ENCODE results near the gene KCNMA1.
A peak's percentile ranks its signal among the peaks of the same experiment; 100 is the strongest.
"Not testable (repeated sequence)": the region's sequence is repeated elsewhere in the genome, so short reads cannot be mapped to it uniquely, and the experiment has no call there.

The KCNMA1 gene

GRCh38 chr10:77661674-77662073 lies 24.1 kb upstream of the KCNMA1 start:
- DNase-seq: no peak

- DNase-seq: no peak
Measured at GRCh38 chr10:77661100-77661499, 23.5 kb upstream of the KCNMA1 start.

GRCh38 chr10:77659046-77659670 lies 21.6 kb upstream of the KCNMA1 start:
- DNase-seq: not testable (repeated sequence)

GRCh38 chr10:77653210-77653609 lies 15.6 kb upstream of the KCNMA1 start:
- DNase-seq: no peak

- no peak for DNase-seq
Measured at GRCh38 chr10:77649333-77650331, 12.0 kb upstream of the KCNMA1 start.

- no peak for DNase-seq
Measured at GRCh38 chr10:77648472-77648871, 10.9 kb upstream of the KCNMA1 start.

GRCh38 chr10:77647543-77648293 lies 10.1 kb upstream of the KCNMA1 start:
- DNase-seq: no peak

GRCh38 chr10:77644557-77645243 lies 7.1 kb upstream of the KCNMA1 start:
- DNase-seq: peak; percentile 36

- DNase-seq: peak; percentile 75
Measured at GRCh38 chr10:77643795-77644468, 6.3 kb upstream of the KCNMA1 start.

- DNase-seq: peak; percentile 86
Measured at GRCh38 chr10:77641788-77642397, 4.3 kb upstream of the KCNMA1 start.

- no peak for DNase-seq
Measured at GRCh38 chr10:77641344-77641743, 3.7 kb upstream of the KCNMA1 start.

GRCh38 chr10:77640167-77640566 lies 2.6 kb upstream of the KCNMA1 start:
- DNase-seq: no peak

- DNase-seq: no peak
Measured at GRCh38 chr10:77639756-77640155, 2.1 kb upstream of the KCNMA1 start.

- peak; percentile 58 for DNase-seq
Measured at GRCh38 chr10:77638321-77639101, 903 bp upstream of the KCNMA1 start.

GRCh38 chr10:77636967-77637531 lies 559 bp downstream of the KCNMA1 start:
- no peak for DNase-seq

GRCh38 chr10:77636282-77636966 lies 1.2 kb downstream of the KCNMA1 start:
- DNase-seq: no peak

- DNase-seq: no peak
Measured at GRCh38 chr10:77635402-77636227, 2.0 kb downstream of the KCNMA1 start.

- no peak for DNase-seq
Measured at GRCh38 chr10:77634939-77635338, 2.7 kb downstream of the KCNMA1 start.

GRCh38 chr10:77633376-77633775 lies 4.2 kb downstream of the KCNMA1 start:
- no peak for DNase-seq
